ENCODE data around the gene IL22RA2. TPM values are rescaled to one million over a fixed set of nuclear protein-coding genes. Genes with fewer than 3 reads are reported as not detected.

Gene IL22RA2
- total RNA-seq, 4 donors from 2014 or later, result not detected

DNA sequence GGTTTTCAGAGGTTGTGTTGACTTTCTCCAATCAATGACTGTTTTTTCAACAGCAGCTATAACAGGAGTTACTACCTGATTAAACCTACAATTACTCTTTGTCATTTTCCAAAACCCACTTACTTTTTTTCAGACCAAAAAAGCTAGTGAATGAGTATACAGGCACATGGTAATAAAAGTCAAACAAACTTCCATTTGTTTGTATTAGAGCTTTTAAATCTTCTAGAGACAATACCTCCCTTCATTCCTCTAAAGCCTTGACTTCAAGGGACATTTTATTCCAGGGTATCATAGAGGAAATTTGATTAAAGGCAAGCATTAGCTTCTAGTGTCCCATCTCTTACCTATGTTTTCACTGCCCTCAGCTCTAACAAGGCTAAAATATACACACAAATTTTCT, 52.7 kb downstream of the IL22RA2 start:
- DNase-seq, result no peak
- intact Hi-C loops (cut with DNase I; ENCODE audit: low total_unique reads), result no loop called here
- no peak overlapping the region for H3K4me3 ChIP-seq
- TF ChIP-seq CTCF (IDR thresholded peaks at IDR 0.05) (no peak), POLR2A (IDR thresholded peaks at IDR 0.05) (no peak)
- H3K4me1 ChIP-seq, result no peaks in the 10 kb centered on the region
- H3K36me3 ChIP-seq, result no peaks in the 10 kb centered on the region
- no peaks in the 10 kb centered on the region for H3K9me3 ChIP-seq
- H3K27me3 ChIP-seq, result no peaks in the 10 kb centered on the region
- no peak overlapping the region for H3K27ac ChIP-seq

DNA sequence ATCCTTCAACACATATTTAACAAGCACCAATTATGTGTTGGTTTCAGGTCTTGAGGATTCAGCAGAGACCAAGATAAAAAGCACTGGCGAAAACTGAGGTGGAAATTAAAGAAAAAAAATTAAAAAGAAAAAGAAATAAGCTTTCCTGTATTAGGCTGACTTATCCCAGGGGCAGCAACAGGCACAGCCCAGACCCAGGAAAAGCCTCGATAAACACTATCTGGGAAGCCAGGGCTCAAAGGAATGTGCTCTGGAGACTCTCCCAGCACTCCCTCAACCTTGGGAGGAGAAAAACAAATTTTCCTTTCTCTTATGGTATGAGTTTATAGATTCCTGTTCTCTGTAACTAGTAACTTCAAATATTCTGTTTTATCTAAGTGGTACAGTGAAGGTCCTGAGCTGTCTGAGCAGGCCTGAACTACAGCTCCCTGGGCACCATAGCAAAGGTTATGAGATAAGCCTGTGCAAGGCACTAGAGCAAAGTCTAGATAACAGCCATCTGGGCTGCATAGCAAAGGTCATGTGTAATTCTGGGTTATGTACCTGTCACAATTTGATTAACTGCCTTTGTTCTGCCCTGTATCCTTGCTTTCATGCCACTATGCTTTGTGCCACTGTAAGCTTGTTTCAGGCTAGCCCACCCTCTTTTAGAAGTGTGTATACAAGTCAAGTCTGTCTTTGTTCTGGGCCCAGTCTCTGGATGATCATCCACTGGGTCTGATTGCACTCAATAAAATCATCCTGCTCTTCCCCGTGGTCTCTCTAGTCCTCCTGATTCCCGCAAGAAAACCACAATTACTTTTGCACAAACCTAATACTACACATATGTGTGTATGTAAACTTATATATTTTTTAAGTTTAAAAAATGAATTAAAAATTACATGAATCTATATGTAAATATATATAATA, 54.0 kb downstream of the IL22RA2 start:
- no peak overlapping the region for H3K4me3 ChIP-seq
- TF ChIP-seq CTCF (IDR thresholded peaks at IDR 0.05), result no peak
- TF ChIP-seq POLR2A (IDR thresholded peaks at IDR 0.05), result no peak

GRCh38 chr6:137117581-137117980, 55.9 kb downstream of the IL22RA2 start:
- DNase-seq, result no peak
- H3K4me1 ChIP-seq, result no peaks in the 10 kb centered on the region
- no peak overlapping the region for H3K27ac ChIP-seq
- no peaks in the 10 kb centered on the region for H3K27me3 ChIP-seq
- H3K4me3 ChIP-seq, result no peak overlapping the region
- H3K9me3 ChIP-seq, result no peaks in the 10 kb centered on the region
- intact Hi-C loops (cut with DNase I; ENCODE audit: low total_unique reads), result no loop called here
- H3K36me3 ChIP-seq, result no peaks in the 10 kb centered on the region
- no peak for TF ChIP-seq POLR2A (IDR thresholded peaks at IDR 0.05)
- TF ChIP-seq CTCF (IDR thresholded peaks at IDR 0.05), result no peak

More for the DNA sequence above, 54.0 kb downstream of the IL22RA2 start:
- no peaks in the 10 kb centered on the region for H3K36me3 ChIP-seq
- H3K4me1 ChIP-seq, result no peaks in the 10 kb centered on the region
- H3K27ac ChIP-seq, result no peak overlapping the region
- DNase-seq, result no peak
- intact Hi-C loops (cut with DNase I; ENCODE audit: low total_unique reads), result no loop called here
- no peaks in the 10 kb centered on the region for H3K27me3 ChIP-seq
- no peaks in the 10 kb centered on the region for H3K9me3 ChIP-seq

GRCh38 chr6:137116807-137117206, 56.6 kb downstream of the IL22RA2 start:
- TF ChIP-seq CTCF (IDR thresholded peaks at IDR 0.05) (no peak), POLR2A (IDR thresholded peaks at IDR 0.05) (no peak)
- no peaks in the 10 kb centered on the region for H3K27me3 ChIP-seq
- intact Hi-C loops (cut with DNase I; ENCODE audit: low total_unique reads), result no loop called here
- H3K4me1 ChIP-seq, result no peaks in the 10 kb centered on the region
- H3K27ac ChIP-seq, result no peak overlapping the region
- no peak for DNase-seq
- no peaks in the 10 kb centered on the region for H3K9me3 ChIP-seq
- no peak overlapping the region for H3K4me3 ChIP-seq
- no peaks in the 10 kb centered on the region for H3K36me3 ChIP-seq

GRCh38 chr6:137115658-137116057, 57.8 kb downstream of the IL22RA2 start:
- no peak overlapping the region for H3K27ac ChIP-seq
- H3K36me3 ChIP-seq, result no peaks in the 10 kb centered on the region
- no peak for DNase-seq
- H3K4me1 ChIP-seq, result no peaks in the 10 kb centered on the region
- no peak overlapping the region for H3K4me3 ChIP-seq
- H3K9me3 ChIP-seq, result no peaks in the 10 kb centered on the region
- no peak for TF ChIP-seq POLR2A (IDR thresholded peaks at IDR 0.05)
- intact Hi-C loops (cut with DNase I; ENCODE audit: low total_unique reads), result no loop called here
- no peaks in the 10 kb centered on the region for H3K27me3 ChIP-seq

Measured in uterus (tissue), 4 donors.